Activated CD8-positive, alpha-beta memory T cell treated with anti-CD3 and anti-CD28 coated beads, Interleukin-2, amount 50 U/mL, for 24 hours (primary cell): ENCODE measurements around the gene PTCRA.

Experiments
- DNase-seq: peaks from one replicate; pipeline ENCODE4 v3.0.0-alpha.2; 2020; ENCODE audit errors: extremely low read depth

The PTCRA gene

DNA sequence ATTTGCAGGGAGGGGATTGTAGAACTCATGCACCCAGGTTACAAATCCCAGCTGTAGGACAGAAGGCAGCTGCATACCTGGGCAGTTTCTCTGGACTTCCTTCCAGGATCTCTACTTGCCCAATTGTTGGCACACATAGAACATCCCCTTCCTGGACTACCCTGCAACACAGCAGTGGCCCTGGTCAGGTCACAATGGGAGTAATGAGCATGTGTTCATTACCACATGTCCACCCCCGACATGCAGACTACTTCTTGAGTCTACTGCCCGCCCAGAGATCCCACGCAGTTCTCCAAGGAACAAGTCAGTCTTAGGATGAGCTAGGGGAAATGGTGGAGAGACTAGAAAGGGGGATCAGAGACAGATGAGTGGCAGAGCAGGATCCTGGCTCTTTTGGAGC, 58.1 kb downstream of the PTCRA start:
- DNase-seq, result no peak

DNA sequence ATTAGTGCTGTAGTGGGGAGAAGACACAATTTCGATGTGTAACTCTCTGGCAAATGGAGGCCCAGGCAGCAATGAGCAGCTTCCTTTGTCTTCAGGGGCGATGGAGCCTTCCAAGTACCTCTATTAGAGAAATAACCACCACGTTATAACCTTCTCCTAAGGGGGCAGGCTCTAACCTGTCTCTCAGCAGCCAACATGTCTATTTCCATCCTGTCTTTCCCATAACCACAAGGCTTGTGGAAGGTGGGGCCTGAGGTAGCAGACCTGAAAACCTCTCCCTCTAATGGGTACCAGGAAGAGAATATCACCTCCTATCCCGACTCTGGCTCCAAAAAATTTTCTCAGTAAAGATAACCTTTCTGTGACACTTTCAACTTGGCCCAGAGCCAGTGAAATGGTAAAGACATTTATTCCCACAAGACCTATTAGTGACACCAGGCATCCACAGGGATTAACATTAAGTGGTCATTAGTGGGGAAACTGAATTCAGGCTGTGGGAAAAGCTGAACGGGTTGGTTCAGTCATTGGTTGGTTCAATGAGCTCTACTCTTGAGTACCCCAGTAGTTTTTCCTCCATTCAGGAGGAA, 59.2 kb downstream of the PTCRA start:
- no peak for DNase-seq
